ENCODE measurements around the gene UROC1. TPM values are rescaled to one million over a fixed set of nuclear protein-coding genes. Genes with fewer than 3 reads are reported as not detected.

Gene UROC1
- total RNA-seq, 1 donor from 2014 or later: not detected

- DNase-seq (ENCODE audit: extremely low read depth, low read depth, low spot score): no peak
Measured at GRCh38 chr3:126482503-126483255, 34.9 kb downstream of the UROC1 start.

- no peak for DNase-seq (ENCODE audit: extremely low read depth, low read depth, low spot score)
Measured at GRCh38 chr3:126481808-126482502, 35.6 kb downstream of the UROC1 start.

GRCh38 chr3:126480861-126481260, 36.7 kb downstream of the UROC1 start:
- no peak for DNase-seq (ENCODE audit: extremely low read depth, low read depth, low spot score)

GRCh38 chr3:126480206-126480605, 37.4 kb downstream of the UROC1 start:
- DNase-seq (ENCODE audit: extremely low read depth, low read depth, low spot score): no peak

- no peak for DNase-seq (ENCODE audit: extremely low read depth, low read depth, low spot score)
Measured at GRCh38 chr3:126479642-126480041, 37.9 kb downstream of the UROC1 start.

- no peak for DNase-seq (ENCODE audit: extremely low read depth, low read depth, low spot score)
Measured at GRCh38 chr3:126478581-126479310, 38.8 kb downstream of the UROC1 start.

GRCh38 chr3:126477061-126477380, 40.6 kb downstream of the UROC1 start:
- no peak for DNase-seq (ENCODE audit: extremely low read depth, low read depth, low spot score)

GRCh38 chr3:126476166-126477060, 41.2 kb downstream of the UROC1 start:
- no peak for DNase-seq (ENCODE audit: extremely low read depth, low read depth, low spot score)

GRCh38 chr3:126475413-126476114, 42.0 kb downstream of the UROC1 start, which contains the start of gene ZXDC:
Gene ZXDC, minus strand, starts transcription at chr3:126475891. Its CDS starts 26 bp downstream, at chr3:126475865.
- DNase-seq (ENCODE audit: extremely low read depth, low read depth, low spot score): no peak

- no peak for DNase-seq (ENCODE audit: extremely low read depth, low read depth, low spot score)
Measured at GRCh38 chr3:126474498-126475412, 42.8 kb downstream of the UROC1 start.

GRCh38 chr3:126473292-126474168, 44.0 kb downstream of the UROC1 start:
- DNase-seq (ENCODE audit: extremely low read depth, low read depth, low spot score): no peak

- DNase-seq (ENCODE audit: extremely low read depth, low read depth, low spot score): peak; percentile 51
Measured at GRCh38 chr3:126472277-126473006, 45.1 kb downstream of the UROC1 start.

GRCh38 chr3:126469479-126469878, 48.1 kb downstream of the UROC1 start:
- DNase-seq (ENCODE audit: extremely low read depth, low read depth, low spot score): no peak

GRCh38 chr3:126468028-126468891, 49.3 kb downstream of the UROC1 start:
- no peak for DNase-seq (ENCODE audit: extremely low read depth, low read depth, low spot score)

GRCh38 chr3:126467611-126467955, 50.0 kb downstream of the UROC1 start:
- DNase-seq (ENCODE audit: extremely low read depth, low read depth, low spot score): no peak

- DNase-seq (ENCODE audit: extremely low read depth, low read depth, low spot score): no peak
Measured at GRCh38 chr3:126466886-126467610, 50.5 kb downstream of the UROC1 start.

Data from glomerular endothelial cell (primary cell).